Stimulated activated CD4-positive, alpha-beta T cell treated with anti-CD3 and anti-CD28 coated beads, Interleukin-1b, Interleukin-23, amount 100 ng/mL, for 48 hours (primary cell): ENCODE data around the gene PAK4.
A peak's percentile ranks its signal among the peaks of the same experiment; 100 is the strongest.
"Not testable (repeated sequence)": the region's sequence is repeated elsewhere in the genome, so short reads cannot be mapped to it uniquely, and the experiment has no call there.

Source experiments
- DNase-seq: peaks from one replicate; pipeline ENCODE4 v3.0.0-alpha.2; 2020

Gene PAK4

GRCh38 chr19:39125554-39126311, at the start of gene PAK4:
TSS of gene PAK4 (plus strand) at chr19:39125786. CDS start at chr19:39169554, 43,768 bp downstream.
- DNase-seq: peak; percentile 98

- no peak for DNase-seq
Observed at GRCh38 chr19:39077323-39077722, 48.3 kb upstream of the PAK4 start.

- no peak for DNase-seq
Observed at GRCh38 chr19:39078436-39079200, 47.0 kb upstream of the PAK4 start.

- no peak for DNase-seq
Observed at GRCh38 chr19:39080431-39080830, 45.2 kb upstream of the PAK4 start.

- DNase-seq: no peak
Observed at GRCh38 chr19:39082167-39082566, 43.4 kb upstream of the PAK4 start.

GRCh38 chr19:39082745-39083598, 42.6 kb upstream of the PAK4 start:
- DNase-seq: no peak

- DNase-seq: no peak
Observed at GRCh38 chr19:39083599-39083982, 42.0 kb upstream of the PAK4 start.

- no peak for DNase-seq
Observed at GRCh38 chr19:39083983-39084731, 41.4 kb upstream of the PAK4 start, which contains the start of gene ACP7. TSS of gene ACP7 (plus strand) at chr19:39084368. CDS start at chr19:39085270, 902 bp downstream.

GRCh38 chr19:39084732-39085080, 40.9 kb upstream of the PAK4 start:
- DNase-seq: no peak

GRCh38 chr19:39085392-39085791, 40.2 kb upstream of the PAK4 start:
- DNase-seq: no peak

- DNase-seq: no peak
Observed at GRCh38 chr19:39086386-39086785, 39.2 kb upstream of the PAK4 start.

GRCh38 chr19:39087907-39088686, 37.5 kb upstream of the PAK4 start:
- DNase-seq: no peak

- not testable (repeated sequence) for DNase-seq
Observed at GRCh38 chr19:39090016-39090415, 35.6 kb upstream of the PAK4 start.

- no peak for DNase-seq
Observed at GRCh38 chr19:39090881-39091280, 34.7 kb upstream of the PAK4 start.

- not testable (repeated sequence) for DNase-seq
Observed at GRCh38 chr19:39095799-39096540, 29.6 kb upstream of the PAK4 start.

GRCh38 chr19:39097299-39097698, 28.3 kb upstream of the PAK4 start:
- no peak for DNase-seq

GRCh38 chr19:39097721-39098120, 27.9 kb upstream of the PAK4 start:
- no peak for DNase-seq

GRCh38 chr19:39098365-39099269, 27.0 kb upstream of the PAK4 start:
- DNase-seq: no peak

GRCh38 chr19:39099341-39099740, 26.2 kb upstream of the PAK4 start:
- no peak for DNase-seq
